Ureter (tissue), 1 donor: ENCODE data around the gene FOXP4. TPM values are rescaled to one million over a fixed set of nuclear protein-coding genes. Genes with fewer than 3 reads are reported as not detected.
A peak's percentile ranks its signal among the peaks of the same experiment; 100 is the strongest.

ENCODE experiments used
- DNase-seq: peaks from one replicate; pipeline ENCODE4 v3.0.0-alpha.2; 2020; ENCODE audit warnings: low spot score
- total RNA-seq: library from RNA; stranded (reverse); gene quantifications from one replicate; pipeline ENCODE4 v1.2.4, GENCODE V29; 2023
- donor health status: DM: yes; HTN: yes; CAD: no.

FOXP4 gene
- total RNA-seq, 1 donor from 2014 or later: 25.1 TPM

- DNase-seq: no peak
Observed at GRCh38 chr6:41583565-41583964, 37.4 kb downstream of the FOXP4 start.

DNA sequence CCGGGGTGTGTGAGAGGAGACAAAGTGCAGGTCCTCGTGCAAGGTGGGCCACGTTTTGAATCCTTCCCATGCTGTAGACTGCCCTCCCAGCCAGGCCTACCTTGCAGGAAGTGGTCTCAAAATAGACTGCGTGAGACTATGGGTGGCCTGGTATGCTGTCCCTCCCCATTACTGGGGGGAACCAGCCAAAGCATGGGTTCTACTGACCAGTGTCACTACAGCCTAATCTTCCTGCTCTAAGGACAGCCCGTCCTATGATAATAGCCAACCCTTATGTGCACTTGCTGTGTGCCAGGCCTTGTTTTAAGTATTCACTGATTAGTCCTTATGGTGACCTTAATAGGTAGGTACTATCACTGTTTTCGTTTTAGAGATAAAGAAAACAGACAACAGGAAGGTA, 38.0 kb downstream of the FOXP4 start:
- DNase-seq: no peak

- no peak for DNase-seq
Observed at GRCh38 chr6:41584668-41585205, 38.6 kb downstream of the FOXP4 start.

GRCh38 chr6:41585605-41586004, 39.4 kb downstream of the FOXP4 start:
- no peak for DNase-seq

DNA sequence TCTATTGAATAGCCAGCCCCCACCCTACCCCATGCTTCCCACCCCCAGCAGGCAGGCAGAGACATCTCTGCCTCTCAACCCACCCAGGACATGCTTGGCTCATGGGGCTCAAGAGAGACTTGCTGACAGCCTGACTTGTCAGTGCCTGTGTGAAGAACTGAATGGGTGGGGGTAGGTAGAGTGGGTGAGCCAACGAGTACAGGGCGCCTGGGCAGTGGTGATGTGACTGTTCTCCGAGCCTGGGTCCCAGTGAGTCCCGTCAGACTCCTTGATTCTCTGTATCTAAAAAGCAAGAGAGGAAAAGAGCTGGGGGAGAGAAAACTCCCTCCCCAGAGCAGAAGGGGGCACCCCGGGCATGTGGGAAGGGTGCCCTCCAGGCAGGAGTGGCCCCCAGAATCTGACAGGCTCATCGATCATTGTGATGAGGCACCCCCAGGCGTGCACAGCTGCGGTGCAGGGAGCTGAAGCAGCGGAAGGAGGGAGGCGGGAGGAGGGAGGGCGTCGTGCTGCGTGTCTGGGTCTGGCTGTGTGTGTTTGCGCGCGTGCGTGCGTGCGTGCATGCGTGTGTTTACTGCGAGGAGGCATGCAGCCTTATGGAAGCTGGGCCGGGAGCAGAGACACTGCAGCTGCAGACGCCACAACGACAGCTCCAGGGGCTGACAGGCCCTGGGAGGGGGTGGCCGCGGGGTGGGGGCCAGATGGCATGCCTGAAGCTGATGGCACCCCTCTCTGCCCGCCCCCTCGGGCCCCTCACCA, 40.2 kb downstream of the FOXP4 start:
- no peak for DNase-seq

GRCh38 chr6:41587131-41587879, 41.1 kb downstream of the FOXP4 start:
- DNase-seq: no peak

DNA sequence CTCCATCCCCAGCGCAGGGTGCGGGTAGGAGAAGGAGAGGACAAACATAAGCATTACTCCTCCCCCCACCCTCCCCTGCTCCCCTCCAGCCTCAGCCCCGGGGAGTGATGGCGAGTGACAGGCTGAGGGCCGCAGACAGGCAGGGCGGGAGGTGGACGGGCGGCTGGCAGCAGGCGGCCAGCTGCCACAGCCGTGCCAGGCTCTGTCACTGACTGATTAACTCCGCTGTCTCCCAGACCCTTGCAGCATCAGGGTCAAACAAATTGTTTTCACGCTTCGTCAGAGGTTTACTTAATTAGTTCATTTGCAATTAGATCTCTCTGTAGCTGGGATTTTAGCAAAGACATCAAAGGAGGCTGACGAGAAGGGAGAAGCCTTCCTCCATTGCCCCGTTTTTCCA, 41.9 kb downstream of the FOXP4 start:
- no peak for DNase-seq

GRCh38 chr6:41589223-41589622, 43.0 kb downstream of the FOXP4 start:
- DNase-seq: no peak

- DNase-seq: no peak
Observed at GRCh38 chr6:41589636-41590622, 43.7 kb downstream of the FOXP4 start.

DNA sequence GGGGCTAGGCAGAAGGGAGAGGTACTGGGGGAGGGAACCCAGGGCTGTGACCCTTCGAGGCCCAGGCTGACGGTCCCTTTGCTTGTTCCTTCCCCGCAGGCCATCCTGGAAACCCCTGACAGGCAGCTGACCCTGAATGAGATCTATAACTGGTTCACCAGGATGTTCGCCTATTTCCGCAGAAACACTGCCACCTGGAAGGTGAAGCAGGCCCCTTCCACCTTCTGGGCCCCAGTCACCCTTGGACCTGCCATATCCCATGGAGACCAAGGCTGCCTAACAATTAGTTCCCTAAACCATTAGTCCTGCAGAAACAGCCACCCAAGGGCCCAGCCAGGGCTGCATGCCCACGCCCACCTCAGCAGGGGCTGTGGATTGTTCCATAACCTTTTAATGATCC, 44.9 kb downstream of the FOXP4 start:
- no peak for DNase-seq

DNA sequence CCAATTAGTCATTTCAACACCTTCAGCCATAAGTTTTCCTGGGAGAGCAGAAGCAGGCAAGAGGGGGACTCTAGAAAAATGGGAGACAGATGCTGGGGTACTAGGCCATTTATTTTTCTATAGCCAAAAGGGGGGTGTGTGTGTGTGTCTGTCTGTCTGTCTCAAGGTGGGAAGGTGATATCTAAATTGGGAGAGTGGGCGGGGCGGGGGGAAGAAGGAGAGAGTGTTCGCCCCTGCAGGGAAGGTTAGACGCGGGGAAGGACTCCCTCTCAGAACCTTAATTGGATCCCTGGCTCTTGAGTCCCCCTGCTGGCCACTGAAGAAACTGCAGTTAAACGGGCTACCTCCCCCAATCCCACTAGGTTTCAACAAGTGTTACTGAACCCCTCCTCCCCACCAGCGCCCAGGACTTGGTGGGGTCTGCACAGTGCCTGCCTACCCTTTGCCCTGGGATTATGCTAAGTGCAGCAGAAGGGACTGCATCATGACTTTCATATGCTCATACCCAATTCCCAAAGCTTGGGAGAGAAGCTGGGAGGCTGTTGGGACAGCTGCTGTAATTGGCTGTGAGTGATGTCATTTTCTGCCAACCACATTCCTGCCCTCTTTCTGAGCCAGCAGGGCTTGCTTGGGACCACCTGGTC, 45.8 kb downstream of the FOXP4 start:
- peak; percentile 86 for DNase-seq

DNA sequence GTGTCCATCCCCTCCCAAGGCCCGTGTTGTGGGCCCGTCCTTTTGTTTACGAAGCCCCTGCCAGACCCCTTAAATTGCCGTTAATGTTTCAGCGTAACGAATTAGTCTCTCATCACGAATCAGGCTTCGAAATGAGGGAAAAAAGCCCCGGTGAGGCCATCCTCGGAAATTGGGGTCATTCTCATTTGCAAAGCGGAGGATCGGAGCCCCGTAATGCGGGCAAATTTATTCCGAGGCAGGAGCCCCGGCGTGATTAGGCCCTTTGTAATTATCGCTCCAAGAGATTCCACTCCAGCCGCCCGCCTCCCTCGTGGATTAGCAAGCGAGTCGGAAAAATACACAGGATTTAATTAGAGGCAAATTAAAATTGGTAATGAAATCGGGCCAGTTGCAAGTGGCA, 47.2 kb downstream of the FOXP4 start:
- no peak for DNase-seq

GRCh38 chr6:41593839-41594238, 47.7 kb downstream of the FOXP4 start:
- no peak for DNase-seq

DNA sequence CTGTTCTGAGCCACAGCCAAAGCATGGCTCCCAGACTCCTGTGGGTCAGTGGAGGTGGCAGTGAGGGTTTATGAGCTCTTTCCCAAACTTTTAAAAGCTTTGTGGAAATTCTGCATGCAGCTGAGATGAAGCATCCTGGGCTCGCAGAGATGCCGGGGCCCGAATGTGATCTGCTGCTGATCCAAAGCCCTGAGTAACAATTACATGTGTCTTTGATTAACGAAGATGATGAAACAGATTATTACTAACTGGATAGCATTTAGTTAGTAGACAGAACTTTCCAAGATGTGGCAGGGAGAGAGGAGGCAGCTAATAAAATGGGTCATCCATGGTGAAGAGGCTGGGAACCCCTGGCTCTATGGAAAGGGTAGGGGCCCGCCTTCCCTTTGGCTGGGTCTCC, 48.1 kb downstream of the FOXP4 start:
- no peak for DNase-seq

- DNase-seq: no peak
Observed at GRCh38 chr6:41594766-41595165, 48.6 kb downstream of the FOXP4 start.

- DNase-seq: no peak
Observed at GRCh38 chr6:41595166-41595565, 49.0 kb downstream of the FOXP4 start.

DNA sequence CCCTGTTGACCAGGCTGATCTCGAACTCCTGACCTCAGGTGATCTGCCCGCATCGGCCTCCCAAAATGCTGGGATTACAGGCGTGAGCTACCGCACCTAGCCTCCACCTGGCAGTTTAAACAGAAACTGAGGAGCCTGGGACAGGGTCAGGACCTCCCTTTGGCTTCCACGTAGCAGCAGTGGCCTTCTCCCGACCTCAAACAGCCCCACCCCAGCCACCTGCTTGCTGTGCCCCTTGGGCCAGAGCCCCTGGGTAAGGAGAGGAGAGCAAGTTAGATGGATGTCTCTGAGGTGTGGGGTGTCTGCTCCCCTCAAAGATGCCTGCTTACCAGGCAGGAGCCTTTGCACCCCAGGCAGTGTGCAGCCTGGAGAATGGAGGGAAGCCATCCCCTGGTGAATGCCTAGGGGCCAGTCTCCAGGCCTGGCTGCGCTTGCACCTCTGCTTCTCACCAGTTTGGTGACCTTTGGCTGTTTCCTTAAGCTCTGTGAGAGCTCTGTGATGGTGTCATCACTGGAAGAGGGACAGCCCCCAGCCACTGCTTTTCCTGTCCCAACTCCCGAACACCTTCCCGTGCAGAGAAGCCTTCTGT, 50.0 kb downstream of the FOXP4 start:
- DNase-seq: no peak

DNA sequence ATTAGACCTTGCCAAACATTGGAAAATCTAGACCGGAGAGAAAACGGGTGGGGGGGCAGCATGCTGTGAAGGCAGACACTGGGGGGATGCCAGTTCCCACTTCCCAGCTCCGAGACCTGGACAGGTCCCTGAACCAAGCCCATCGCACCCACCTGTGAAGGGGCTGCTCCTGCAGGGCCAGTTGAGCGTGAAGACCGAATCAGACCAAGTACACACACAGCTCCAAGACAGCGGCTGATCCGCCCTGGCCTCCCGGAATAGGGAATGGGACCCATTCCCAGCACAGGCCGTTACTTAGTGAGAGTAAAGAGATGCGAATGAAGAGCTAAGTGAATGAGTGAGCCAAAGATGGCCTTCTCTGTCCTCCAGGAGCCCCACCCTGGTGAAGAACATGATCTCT, 50.6 kb downstream of the FOXP4 start:
- no peak for DNase-seq

DNA sequence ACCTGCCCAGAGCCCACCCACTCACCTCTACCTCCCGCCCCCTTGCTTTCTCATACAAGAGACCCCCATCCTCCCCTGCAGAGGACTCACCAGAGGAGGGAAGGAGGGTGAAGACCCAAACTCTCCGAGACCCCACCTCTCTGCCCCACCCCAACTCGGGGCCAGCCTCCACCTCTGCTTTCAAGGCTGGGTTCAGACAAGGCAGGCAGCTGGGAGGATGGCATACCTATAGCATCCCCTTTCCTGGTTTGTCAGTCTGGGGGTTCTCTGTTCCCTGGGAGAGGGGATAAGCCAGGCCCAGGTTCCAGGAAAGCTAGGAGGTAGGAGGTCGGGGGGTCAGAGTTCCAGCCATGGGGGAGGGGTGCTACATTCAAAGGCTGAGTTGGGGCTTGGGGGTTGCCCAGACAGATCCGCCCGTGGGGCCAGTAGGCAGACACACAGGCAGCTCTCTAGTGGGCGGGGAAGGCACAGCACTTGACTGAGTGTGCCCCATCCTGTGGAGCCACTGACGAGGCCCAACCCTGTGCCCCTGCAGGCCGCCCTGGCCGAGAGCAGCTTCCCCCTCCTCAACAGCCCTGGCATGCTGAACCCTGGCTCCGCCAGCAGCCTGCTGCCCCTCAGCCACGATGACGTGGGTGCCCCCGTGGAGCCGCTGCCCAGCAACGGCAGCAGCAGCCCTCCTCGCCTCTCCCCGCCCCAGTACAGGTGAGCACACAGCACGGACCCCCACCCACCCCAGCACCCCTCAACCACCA, 51.2 kb downstream of the FOXP4 start:
- no peak for DNase-seq

DNA sequence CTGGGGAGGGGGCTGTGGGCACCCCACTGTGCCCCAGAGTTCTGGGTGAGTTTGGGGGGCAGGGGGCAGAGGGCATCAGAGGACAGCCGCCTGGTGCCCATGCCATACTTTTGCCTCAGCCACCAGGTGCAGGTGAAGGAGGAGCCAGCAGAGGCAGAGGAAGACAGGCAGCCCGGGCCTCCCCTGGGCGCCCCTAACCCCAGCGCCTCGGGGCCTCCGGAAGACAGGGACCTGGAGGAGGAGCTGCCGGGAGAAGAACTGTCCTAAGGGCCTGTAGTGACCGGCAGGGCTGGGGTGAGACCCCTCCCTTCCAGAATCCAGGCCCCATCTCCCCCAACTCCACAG, 52.5 kb downstream of the FOXP4 start:
- no peak for DNase-seq
